ENCODE measurements around the gene HSPA1A. TPM values are rescaled to one million over a fixed set of nuclear protein-coding genes. Genes with fewer than 3 reads are reported as not detected.

Gene HSPA1A
- total and polyA plus RNA-seq, 9 of the 15 experiments (the other 6 are each of a cell fraction or from before 2014, with no cell fraction given): 2.2 to 273 (median 107) TPM

DNA sequence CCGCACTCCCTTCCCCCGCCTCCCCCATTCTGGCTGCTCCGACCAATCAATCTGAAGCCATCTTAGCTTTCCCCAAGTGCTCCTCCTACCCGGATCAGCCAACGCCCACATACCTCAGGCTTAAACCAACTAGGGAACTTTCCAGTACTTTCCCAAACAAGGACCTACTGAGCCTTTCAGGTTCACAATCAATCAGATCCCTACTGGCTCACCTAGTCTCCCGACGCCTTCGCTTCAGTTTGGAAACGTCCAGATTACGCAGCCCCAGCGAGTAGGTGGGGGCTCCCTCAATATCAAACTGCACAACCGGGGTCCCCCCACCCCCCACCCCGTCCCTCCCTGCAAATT is 692 bp upstream of the HSPA1A start (continued):
- TF ChIP-seq, protein P1, sequence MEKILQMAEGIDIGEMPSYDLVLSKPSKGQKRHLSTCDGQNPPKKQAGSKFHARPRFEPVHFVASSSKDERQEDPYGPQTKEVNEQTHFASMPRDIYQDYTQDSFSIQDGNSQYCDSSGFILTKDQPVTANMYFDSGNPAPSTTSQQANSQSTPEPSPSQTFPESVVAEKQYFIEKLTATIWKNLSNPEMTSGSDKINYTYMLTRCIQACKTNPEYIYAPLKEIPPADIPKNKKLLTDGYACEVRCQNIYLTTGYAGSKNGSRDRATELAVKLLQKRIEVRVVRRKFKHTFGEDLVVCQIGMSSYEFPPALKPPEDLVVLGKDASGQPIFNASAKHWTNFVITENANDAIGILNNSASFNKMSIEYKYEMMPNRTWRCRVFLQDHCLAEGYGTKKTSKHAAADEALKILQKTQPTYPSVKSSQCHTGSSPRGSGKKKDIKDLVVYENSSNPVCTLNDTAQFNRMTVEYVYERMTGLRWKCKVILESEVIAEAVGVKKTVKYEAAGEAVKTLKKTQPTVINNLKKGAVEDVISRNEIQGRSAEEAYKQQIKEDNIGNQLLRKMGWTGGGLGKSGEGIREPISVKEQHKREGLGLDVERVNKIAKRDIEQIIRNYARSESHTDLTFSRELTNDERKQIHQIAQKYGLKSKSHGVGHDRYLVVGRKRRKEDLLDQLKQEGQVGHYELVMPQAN (IDR thresholded peaks at IDR 0.05; ENCODE audit: borderline replicate concordance): peak; percentile 78; the same call in 1 of the 2 replicates
- TF ChIP-seq POLR2AphosphoS5 (IDR thresholded peaks at IDR 0.05; ENCODE audit: control insufficient read depth, insufficient read depth, low read depth, low read length): peak; percentile 72; the same call in 1 of the 2 replicates
- no peak for TF ChIP-seq ILK (tag; IDR thresholded peaks at IDR 0.05; ENCODE audit: borderline replicate concordance, low read depth)
- TF ChIP-seq TAF15 (IDR thresholded peaks at IDR 0.05; ENCODE audit: low read depth, low read length): no peak
- TF ChIP-seq DPF2 (IDR thresholded peaks at IDR 0.05): peak; percentile 85
- TF ChIP-seq POU5F1 (IDR thresholded peaks at IDR 0.05; ENCODE audit: borderline replicate concordance, low read depth, low read length, partially characterized antibody): no peak
- TF ChIP-seq SRF (CRISPR knock-in tag; IDR thresholded peaks at IDR 0.05): peak; percentile 73 to 92; a peak in 3 of 4 replicates
- peak; percentile 69; the same call in 1 of the 2 replicates for TF ChIP-seq HDAC2 (IDR thresholded peaks at IDR 0.05)
- TF ChIP-seq ELF2 (CRISPR knock-in tag; IDR thresholded peaks at IDR 0.05): peak; percentile 76
- TF ChIP-seq SMAD3 (CRISPR knock-in tag; conservative IDR thresholded peaks at IDR 0.05): 0 out of 2 replicates have a peak, but pooled peaks have one; percentile 57
- TF ChIP-seq ZNF561 (CRISPR knock-in tag; conservative IDR thresholded peaks at IDR 0.05): peak; percentile 63; the same call in 1 of the 2 replicates
- TF ChIP-seq ZNF668 (CRISPR knock-in tag; IDR thresholded peaks at IDR 0.05): no peak
- TF ChIP-seq, protein P2, sequence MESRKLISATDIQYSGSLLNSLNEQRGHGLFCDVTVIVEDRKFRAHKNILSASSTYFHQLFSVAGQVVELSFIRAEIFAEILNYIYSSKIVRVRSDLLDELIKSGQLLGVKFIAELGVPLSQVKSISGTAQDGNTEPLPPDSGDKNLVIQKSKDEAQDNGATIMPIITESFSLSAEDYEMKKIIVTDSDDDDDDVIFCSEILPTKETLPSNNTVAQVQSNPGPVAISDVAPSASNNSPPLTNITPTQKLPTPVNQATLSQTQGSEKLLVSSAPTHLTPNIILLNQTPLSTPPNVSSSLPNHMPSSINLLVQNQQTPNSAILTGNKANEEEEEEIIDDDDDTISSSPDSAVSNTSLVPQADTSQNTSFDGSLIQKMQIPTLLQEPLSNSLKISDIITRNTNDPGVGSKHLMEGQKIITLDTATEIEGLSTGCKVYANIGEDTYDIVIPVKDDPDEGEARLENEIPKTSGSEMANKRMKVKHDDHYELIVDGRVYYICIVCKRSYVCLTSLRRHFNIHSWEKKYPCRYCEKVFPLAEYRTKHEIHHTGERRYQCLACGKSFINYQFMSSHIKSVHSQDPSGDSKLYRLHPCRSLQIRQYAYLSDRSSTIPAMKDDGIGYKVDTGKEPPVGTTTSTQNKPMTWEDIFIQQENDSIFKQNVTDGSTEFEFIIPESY (CRISPR knock-in tag; IDR thresholded peaks at IDR 0.05): no peak
- peak; percentile 5 to 82; a peak in 1 of 4 replicates for TF ChIP-seq RCOR1 (IDR thresholded peaks at IDR 0.05; ENCODE audit: borderline replicate concordance in 1 of 2, low read depth in 2 of 2, low read length in 2 of 2)
- peak; percentile 63; the same call in 1 of the 2 replicates for TF ChIP-seq ZNF444 (CRISPR knock-in tag; IDR thresholded peaks at IDR 0.05)
- TF ChIP-seq NFRKB (IDR thresholded peaks at IDR 0.05; ENCODE audit: low read depth): peak; percentile 71
- no peak for TF ChIP-seq MTA2 (IDR thresholded peaks at IDR 0.05; ENCODE audit: low read depth)
- no peak for TF ChIP-seq ASH1L (IDR thresholded peaks at IDR 0.05; ENCODE audit: borderline replicate concordance, low read depth, partially characterized antibody)
- TF ChIP-seq, protein P3, sequence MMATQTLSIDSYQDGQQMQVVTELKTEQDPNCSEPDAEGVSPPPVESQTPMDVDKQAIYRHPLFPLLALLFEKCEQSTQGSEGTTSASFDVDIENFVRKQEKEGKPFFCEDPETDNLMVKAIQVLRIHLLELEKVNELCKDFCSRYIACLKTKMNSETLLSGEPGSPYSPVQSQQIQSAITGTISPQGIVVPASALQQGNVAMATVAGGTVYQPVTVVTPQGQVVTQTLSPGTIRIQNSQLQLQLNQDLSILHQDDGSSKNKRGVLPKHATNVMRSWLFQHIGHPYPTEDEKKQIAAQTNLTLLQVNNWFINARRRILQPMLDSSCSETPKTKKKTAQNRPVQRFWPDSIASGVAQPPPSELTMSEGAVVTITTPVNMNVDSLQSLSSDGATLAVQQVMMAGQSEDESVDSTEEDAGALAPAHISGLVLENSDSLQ (IDR thresholded peaks at IDR 0.05): peak; percentile 91
- TF ChIP-seq, protein P4, sequence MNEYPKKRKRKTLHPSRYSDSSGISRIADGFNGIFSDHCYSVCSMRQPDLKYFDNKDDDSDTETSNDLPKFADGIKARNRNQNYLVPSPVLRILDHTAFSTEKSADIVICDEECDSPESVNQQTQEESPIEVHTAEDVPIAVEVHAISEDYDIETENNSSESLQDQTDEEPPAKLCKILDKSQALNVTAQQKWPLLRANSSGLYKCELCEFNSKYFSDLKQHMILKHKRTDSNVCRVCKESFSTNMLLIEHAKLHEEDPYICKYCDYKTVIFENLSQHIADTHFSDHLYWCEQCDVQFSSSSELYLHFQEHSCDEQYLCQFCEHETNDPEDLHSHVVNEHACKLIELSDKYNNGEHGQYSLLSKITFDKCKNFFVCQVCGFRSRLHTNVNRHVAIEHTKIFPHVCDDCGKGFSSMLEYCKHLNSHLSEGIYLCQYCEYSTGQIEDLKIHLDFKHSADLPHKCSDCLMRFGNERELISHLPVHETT (CRISPR knock-in tag; conservative IDR thresholded peaks at IDR 0.05 in 1 of 2, IDR thresholded peaks at IDR 0.05 in 1 of 2): peak in 1 of 2 experiments; percentile 79; a peak in 1 of 4 replicates
- peak; percentile 30 to 90 (median 76) for TF ChIP-seq YY1 (IDR thresholded peaks at IDR 0.05; ENCODE audit: borderline replicate concordance in 1 of 3, control insufficient read depth in 1 of 3, extremely low read depth in 1 of 3, insufficient read depth in 3 of 3, insufficient read length in 1 of 3, insufficient replicate concordance in 2 of 3, low read depth in 1 of 3, low read length in 2 of 3)
